Thoracic aorta (tissue), 2 donors: ENCODE measurements around the gene SHE. TPM values are rescaled to one million over a fixed set of nuclear protein-coding genes. Genes with fewer than 3 reads are reported as not detected.
"Not testable (repeated sequence)": the region's sequence is repeated elsewhere in the genome, so short reads cannot be mapped to it uniquely, and the experiment has no call there.

Experiments
- ATAC-seq: fragments of 150-250 bp; one replicate; pipeline ENCODE4 v1.8.0; 2017; ENCODE audit warnings: low read depth; ENCODE audit not compliant: insufficient number of reproducible peaks, low FRiP score
- DNase-seq: peaks from one replicate; pipeline ENCODE4 v3.0.0-alpha.2; 2020; ENCODE audit warnings: low spot score
- H3K27ac ChIP-seq, 2 donors: fragments of 200-600 bp; sonication (generic); 1 replicate in 1 of 2; 2 replicates in 1 of 2; pipeline ENCODE4 v1.5.1; 2016; ENCODE audit warnings: mild to moderate bottlenecking in 2 of 2, moderate library complexity in 2 of 2
- H3K27me3 ChIP-seq: fragments of 200-600 bp; sonication (generic); replicated peaks from 2 replicates; pipeline ENCODE4 v1.6.0; 2016; ENCODE audit warnings: mild to moderate bottlenecking; ENCODE audit not compliant: insufficient read depth
- H3K36me3 ChIP-seq: fragments of 200-600 bp; sonication (generic); one replicate; pipeline ENCODE4 v1.5.1; 2016
- H3K4me1 ChIP-seq, 2 donors: fragments of 200-600 bp; sonication (generic); 1 replicate in 1 of 2; 2 replicates in 1 of 2; pipeline versions ENCODE4 v1.5.1 to v1.6.0; 2016; ENCODE audit warnings: low read depth in 2 of 2, mild to moderate bottlenecking in 1 of 2; ENCODE audit not compliant: control insufficient read depth in 1 of 2
- H3K4me3 ChIP-seq: fragments of 200-600 bp; sonication (generic); 2 replicates; pipeline ENCODE4 v1.5.1; 2016; ENCODE audit warnings: mild to moderate bottlenecking
- H3K9me3 ChIP-seq: fragments of 200-600 bp; sonication (generic); 2 replicates; pipeline ENCODE4 v1.5.1; 2016
- total RNA-seq, 2 donors: library from RNA; depleted of rRNA; stranded (reverse); fragments of >200 nt; gene quantifications; one replicate each; pipeline versions ENCODE4 v1.1.0 to v1.2.3, GENCODE V29; 2016
- TF ChIP-seq, protein P1 (sequence below): fragments of 200-600 bp; sonication (generic); IDR thresholded peaks from one replicate; pipeline ENCODE4 v1.5.1; 2019; ENCODE audit warnings: antibody characterized with exemption

SHE gene
- total RNA-seq, 2 donors from 2014 or later: 6.1 to 15.2 TPM

DNA sequence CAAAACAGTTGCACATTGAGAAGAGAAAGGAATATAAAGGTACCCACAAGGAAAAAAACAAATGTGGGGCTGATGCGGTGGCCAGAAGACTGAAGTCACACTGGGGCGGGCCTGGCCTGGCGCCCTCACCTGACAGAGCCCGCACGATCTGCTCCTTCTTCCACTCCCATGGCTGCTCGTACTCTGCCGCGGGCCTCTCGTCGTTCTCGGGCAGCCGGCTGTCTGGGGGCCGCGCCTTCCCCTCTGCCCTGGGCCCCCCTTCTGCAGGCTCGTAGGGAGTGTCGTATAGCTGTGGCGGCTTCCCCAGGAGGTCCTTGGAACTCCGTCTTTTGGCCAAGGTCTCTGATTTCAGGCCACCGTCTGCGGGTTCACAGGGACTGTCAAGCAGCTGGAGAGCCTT lies 13.3 kb downstream of the SHE start:
- H3K27ac ChIP-seq: no peak overlapping the region

GRCh38 chr1:154486756-154487155 lies 15.5 kb downstream of the SHE start:
- ATAC-seq, H3K9me3 ChIP-seq, DNase-seq, H3K36me3 ChIP-seq, H3K27ac ChIP-seq, H3K27me3 ChIP-seq, H3K4me1 ChIP-seq, H3K4me3 ChIP-seq: not testable (repeated sequence)

More for the DNA sequence above, 13.3 kb downstream of the SHE start:
- H3K9me3 ChIP-seq: no peaks in the 10 kb centered on the region
- no peak overlapping the region for H3K4me3 ChIP-seq
- H3K4me1 ChIP-seq: no peaks in the 10 kb centered on the region
- H3K27me3 ChIP-seq: no peaks in the 10 kb centered on the region
- no peaks in the 10 kb centered on the region for H3K36me3 ChIP-seq
- ATAC-seq (no peak), DNase-seq (no peak)
- TF ChIP-seq, protein P1, sequence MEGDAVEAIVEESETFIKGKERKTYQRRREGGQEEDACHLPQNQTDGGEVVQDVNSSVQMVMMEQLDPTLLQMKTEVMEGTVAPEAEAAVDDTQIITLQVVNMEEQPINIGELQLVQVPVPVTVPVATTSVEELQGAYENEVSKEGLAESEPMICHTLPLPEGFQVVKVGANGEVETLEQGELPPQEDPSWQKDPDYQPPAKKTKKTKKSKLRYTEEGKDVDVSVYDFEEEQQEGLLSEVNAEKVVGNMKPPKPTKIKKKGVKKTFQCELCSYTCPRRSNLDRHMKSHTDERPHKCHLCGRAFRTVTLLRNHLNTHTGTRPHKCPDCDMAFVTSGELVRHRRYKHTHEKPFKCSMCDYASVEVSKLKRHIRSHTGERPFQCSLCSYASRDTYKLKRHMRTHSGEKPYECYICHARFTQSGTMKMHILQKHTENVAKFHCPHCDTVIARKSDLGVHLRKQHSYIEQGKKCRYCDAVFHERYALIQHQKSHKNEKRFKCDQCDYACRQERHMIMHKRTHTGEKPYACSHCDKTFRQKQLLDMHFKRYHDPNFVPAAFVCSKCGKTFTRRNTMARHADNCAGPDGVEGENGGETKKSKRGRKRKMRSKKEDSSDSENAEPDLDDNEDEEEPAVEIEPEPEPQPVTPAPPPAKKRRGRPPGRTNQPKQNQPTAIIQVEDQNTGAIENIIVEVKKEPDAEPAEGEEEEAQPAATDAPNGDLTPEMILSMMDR: no peak

- ATAC-seq (no peak), DNase-seq (no peak)
- H3K27ac ChIP-seq: no peak overlapping the region
- H3K27me3 ChIP-seq: no peaks in the 10 kb centered on the region
- H3K9me3 ChIP-seq: no peaks in the 10 kb centered on the region
- H3K36me3 ChIP-seq: no peaks in the 10 kb centered on the region
- no peaks in the 10 kb centered on the region for H3K4me1 ChIP-seq
- no peak overlapping the region for H3K4me3 ChIP-seq
- TF ChIP-seq, protein P1: no peak
These were observed 16.2 kb downstream of the SHE start for GRCh38 chr1:154485910-154486496.

- DNase-seq (no peak), ATAC-seq (no peak)
- no peak overlapping the region for H3K27ac ChIP-seq
These were observed 17.1 kb downstream of the SHE start for GRCh38 chr1:154485106-154485505.

DNA sequence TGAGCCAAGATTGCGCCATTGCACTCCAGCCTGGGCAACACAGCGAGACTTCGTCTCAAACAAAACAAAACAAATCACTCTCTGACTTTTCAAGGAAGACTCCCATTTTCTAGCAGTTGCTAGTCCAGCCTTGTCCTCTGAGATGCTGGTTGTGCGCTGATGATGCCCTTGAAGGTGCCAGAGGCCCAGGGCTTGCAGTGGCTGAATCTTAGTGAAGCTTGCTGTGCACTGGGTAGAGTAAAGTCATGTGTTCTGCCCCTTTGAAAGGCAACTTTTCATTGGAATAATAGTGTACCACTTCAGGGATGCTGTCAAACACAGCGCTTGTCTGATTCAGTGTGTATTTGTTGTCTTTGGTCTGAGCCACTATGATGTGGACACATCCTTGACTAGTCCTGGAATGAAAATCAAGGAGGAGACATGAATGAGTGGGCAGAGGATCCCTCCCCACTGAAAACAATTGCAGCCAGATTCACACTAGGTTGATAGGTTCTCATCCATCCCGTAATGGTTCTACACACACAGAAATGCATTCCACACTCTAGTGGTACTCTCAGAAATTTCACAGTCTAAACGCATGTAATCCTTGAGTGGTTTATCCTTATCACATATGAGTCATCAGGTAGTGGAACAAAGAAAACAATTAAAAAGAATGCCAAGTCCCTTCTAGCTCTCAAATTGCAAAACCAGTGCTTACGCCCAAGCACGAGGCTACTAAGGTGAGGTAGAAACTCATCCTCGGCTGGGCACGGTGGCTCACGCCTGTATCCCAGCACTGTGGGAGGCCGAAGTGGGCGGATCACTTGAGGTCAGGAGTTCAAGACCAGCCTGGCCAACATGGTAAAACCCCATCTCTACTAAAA lies 18.0 kb downstream of the SHE start:
- no peak overlapping the region for H3K4me3 ChIP-seq
- no peaks in the 10 kb centered on the region for H3K27me3 ChIP-seq
- ATAC-seq (no peak), DNase-seq (no peak)
- no peaks in the 10 kb centered on the region for H3K36me3 ChIP-seq
- H3K4me1 ChIP-seq: no peaks in the 10 kb centered on the region
- no peaks in the 10 kb centered on the region for H3K9me3 ChIP-seq
- TF ChIP-seq, protein P1: no peak
- no peak overlapping the region for H3K27ac ChIP-seq

More at GRCh38 chr1:154485106-154485505, 17.1 kb downstream of the SHE start:
- H3K9me3 ChIP-seq: no peaks in the 10 kb centered on the region
- no peaks in the 10 kb centered on the region for H3K4me1 ChIP-seq
- TF ChIP-seq, protein P1: no peak
- no peak overlapping the region for H3K4me3 ChIP-seq
- H3K27me3 ChIP-seq: no peaks in the 10 kb centered on the region
- H3K36me3 ChIP-seq: no peaks in the 10 kb centered on the region
